ENCODE measurements around the gene ADAMTS2. TPM values are rescaled to one million over a fixed set of nuclear protein-coding genes. Genes with fewer than 3 reads are reported as not detected.

The ADAMTS2 gene
- total and polyA plus RNA-seq, 12 donors, result 4.3 to 70.3 (median 22.4) TPM

DNA sequence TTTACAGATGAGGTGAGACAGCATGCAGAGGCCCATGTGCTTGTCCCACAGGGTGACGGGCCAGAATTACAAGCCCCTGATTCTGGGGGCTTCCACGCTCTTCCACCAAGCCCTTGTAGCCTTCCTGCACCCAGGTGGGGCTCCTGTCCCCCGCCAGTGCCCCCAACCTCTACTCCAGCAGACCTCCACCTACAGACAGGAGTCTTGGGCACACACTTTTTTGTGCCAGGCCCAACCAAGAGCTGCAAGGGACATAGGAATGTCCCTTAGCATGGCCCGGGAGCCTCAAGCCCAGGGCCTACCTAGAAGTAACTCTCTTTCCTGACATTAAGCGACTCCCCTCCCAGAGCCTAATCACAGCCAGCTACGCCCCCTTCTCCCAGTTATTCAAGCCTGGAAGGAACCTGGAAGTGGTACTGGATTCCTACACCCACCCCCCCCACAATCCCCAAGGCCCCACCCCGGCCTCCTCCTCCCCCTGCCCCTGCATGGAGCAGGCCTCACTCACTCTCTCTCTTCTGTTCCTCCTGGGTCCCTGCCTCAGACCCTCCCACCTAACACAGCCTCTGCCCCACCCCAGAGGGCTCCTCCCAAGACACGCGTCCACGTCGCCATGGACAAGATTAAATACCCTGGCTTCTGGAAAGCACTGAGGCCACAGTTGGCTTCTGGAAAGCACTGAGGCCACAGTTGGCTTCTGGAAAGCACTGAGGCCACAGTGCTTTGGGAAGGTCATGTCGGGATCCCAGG, 30.5 kb downstream of the ADAMTS2 start:
- Histone ChIP-seq H3K27ac (peak overlapping the region in 4 of 5 donors; percentile 17 to 79 (median 46)), H3K4me3 (no peak overlapping the region), H3K27me3 (no peaks in the 10 kb centered on the region), H3K36me3 (replicated peaks in 1 of 2) (no peaks in the 10 kb centered on the region), H3K4me1 (replicated peaks in 1 of 2) (no peaks in the 10 kb centered on the region), H3K9me3 (replicated peaks in 1 of 3) (no peaks in the 10 kb centered on the region)
- intact Hi-C loops (cut with DNase I), result no loop called here
- WGBS, 4 donors, result 74 to 80% (median 77%) methylated on average over 9 to 12 of the region's 12 CpGs
- peak in 1 of 7 donors; percentile 13 for DNase-seq
- TF ChIP-seq, protein P1, sequence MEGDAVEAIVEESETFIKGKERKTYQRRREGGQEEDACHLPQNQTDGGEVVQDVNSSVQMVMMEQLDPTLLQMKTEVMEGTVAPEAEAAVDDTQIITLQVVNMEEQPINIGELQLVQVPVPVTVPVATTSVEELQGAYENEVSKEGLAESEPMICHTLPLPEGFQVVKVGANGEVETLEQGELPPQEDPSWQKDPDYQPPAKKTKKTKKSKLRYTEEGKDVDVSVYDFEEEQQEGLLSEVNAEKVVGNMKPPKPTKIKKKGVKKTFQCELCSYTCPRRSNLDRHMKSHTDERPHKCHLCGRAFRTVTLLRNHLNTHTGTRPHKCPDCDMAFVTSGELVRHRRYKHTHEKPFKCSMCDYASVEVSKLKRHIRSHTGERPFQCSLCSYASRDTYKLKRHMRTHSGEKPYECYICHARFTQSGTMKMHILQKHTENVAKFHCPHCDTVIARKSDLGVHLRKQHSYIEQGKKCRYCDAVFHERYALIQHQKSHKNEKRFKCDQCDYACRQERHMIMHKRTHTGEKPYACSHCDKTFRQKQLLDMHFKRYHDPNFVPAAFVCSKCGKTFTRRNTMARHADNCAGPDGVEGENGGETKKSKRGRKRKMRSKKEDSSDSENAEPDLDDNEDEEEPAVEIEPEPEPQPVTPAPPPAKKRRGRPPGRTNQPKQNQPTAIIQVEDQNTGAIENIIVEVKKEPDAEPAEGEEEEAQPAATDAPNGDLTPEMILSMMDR (IDR thresholded peaks at IDR 0.05), result no peak
- no peak for TF ChIP-seq POLR2A (IDR thresholded peaks at IDR 0.05)

DNA sequence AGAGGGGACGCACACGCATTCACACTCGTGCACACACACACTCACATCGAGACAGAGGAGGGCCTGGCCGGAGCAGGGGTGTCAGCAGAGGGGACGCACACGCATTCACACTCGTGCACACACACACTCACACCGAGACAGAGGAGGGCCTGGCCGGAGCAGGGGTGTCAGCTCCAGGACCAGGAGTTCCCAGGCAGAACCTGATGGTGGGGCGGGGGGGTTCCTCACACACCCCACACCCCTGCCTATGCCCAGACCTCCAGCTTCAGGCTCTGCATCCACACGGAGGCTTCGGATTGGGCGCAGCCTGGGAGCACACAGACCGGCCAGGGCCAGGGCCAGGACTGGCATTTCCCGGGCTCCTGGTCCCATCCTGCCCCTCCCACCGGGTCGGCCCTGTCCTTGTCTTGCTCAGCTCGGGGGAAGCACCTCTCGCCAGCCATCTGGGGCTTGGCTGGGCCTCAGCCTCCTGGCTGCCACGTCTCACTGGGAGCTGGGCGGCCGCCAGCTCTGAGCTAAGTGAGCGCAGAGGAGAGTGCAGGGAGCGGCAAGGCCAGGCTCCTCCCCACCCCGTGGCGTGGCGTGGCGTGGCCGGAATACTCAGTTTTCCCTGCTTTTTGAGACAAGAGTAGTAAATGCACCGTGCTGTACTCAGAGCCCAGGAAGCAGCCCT, 31.3 kb downstream of the ADAMTS2 start:
- no peaks in the 10 kb centered on the region for H3K9me3 ChIP-seq (replicated peaks in 1 of 3)
- H3K36me3 ChIP-seq (replicated peaks in 1 of 2), result no peaks in the 10 kb centered on the region
- no peaks in the 10 kb centered on the region for H3K4me1 ChIP-seq (replicated peaks in 1 of 2)
- peak overlapping the region in 4 of 5 donors; percentile 17 to 79 (median 46) for H3K27ac ChIP-seq
- peak; percentile 83 to 92 (median 89) for DNase-seq
- no peak overlapping the region for H3K4me3 ChIP-seq
- TF ChIP-seq POLR2A (IDR thresholded peaks at IDR 0.05), result no peak
- TF ChIP-seq, protein P1 (IDR thresholded peaks at IDR 0.05), result no peak
- H3K27me3 ChIP-seq, result no peaks in the 10 kb centered on the region
- 40 to 56% (median 52%) methylated on average over 1 to 31 of the region's 31 CpGs for WGBS, 4 donors
- intact Hi-C loops (cut with DNase I), result no loop called here

DNA sequence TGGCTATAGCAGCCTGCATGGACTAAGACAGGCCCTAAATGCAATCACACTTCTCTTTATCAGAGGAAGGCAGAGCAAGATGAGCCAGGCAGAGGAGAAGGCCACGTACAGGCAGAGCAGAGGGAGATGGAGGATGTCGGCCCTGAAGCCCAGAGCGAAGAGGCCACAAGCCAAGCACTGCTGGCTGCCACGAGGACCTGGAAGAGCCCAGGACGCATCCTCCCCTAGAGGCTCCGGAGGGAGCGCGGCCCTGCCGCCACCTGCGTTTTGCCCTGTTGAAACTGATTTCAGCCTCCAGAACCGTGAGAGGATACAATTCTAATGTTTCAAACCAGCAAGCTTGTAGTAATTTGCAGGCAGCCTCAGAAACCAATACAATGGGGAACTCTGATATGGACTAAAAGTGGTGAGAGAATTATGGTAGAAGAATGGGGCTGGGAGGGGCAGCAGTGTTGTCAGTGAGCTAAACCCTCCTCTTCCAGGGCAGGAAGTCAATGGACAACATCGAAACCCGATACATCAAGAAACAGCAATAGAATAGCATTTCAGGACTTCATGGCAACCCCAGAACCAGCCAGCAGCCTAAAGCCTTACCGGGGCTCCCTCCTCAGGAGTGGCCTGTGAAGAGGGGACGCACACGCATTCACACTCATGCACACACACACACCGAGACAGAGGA, 32.6 kb downstream of the ADAMTS2 start:
- Histone ChIP-seq H3K4me1 (replicated peaks in 1 of 2) (no peaks in the 10 kb centered on the region), H3K9me3 (replicated peaks in 1 of 3) (no peaks in the 10 kb centered on the region), H3K27me3 (no peaks in the 10 kb centered on the region), H3K4me3 (no peak overlapping the region), H3K36me3 (replicated peaks in 1 of 2) (no peaks in the 10 kb centered on the region), H3K27ac (no peak overlapping the region)
- DNase-seq, result no peak
- intact Hi-C loops (cut with DNase I), result no loop called here
- TF ChIP-seq, protein P1 (IDR thresholded peaks at IDR 0.05), result no peak
- no peak for TF ChIP-seq POLR2A (IDR thresholded peaks at IDR 0.05)
- 91 to 95% (median 93%) methylated on average over 14 to 17 of the region's 17 CpGs for WGBS, 4 donors

DNA sequence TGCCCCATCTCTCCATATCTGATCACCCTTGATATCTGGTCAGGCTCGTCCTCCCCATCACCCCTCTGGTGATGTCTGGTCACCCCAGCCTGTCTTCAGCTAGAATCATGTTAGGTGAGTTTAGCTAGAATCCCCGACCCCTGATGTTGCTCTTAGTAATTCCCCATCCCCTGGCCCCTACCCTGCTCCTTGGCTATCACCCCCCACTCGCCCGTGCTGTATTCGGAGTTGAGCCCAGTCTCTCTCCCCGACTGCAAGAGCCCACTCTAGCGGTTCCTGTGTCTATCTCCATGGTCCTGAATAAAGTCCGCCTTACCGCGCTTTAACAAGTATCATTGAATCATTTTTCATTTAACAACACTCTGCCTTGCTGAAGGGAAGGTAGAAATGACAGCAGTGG, 33.7 kb downstream of the ADAMTS2 start:
- Histone ChIP-seq H3K27me3 (no peaks in the 10 kb centered on the region), H3K9me3 (replicated peaks in 1 of 3) (no peaks in the 10 kb centered on the region), H3K27ac (no peak overlapping the region), H3K4me3 (no peak overlapping the region), H3K4me1 (replicated peaks in 1 of 2) (no peaks in the 10 kb centered on the region), H3K36me3 (replicated peaks in 1 of 2) (no peaks in the 10 kb centered on the region)
- TF ChIP-seq, protein P1 (IDR thresholded peaks at IDR 0.05), result no peak
- no peak for TF ChIP-seq POLR2A (IDR thresholded peaks at IDR 0.05)
- intact Hi-C loops (cut with DNase I), result no loop called here
- DNase-seq, result peak in 1 of 7 donors; percentile 5
- WGBS, 4 donors, result 84 to 92% (median 89%) methylated on average over 10 of the region's 10 CpGs
